ENCODE measurements around the gene OR13C5.

- no peak for TF ChIP-seq POLR2A (IDR thresholded peaks at IDR 0.05)
- no peak for TF ChIP-seq CTCF (IDR thresholded peaks at IDR 0.05)
Observed at GRCh38 chr9:104608336-104608735, 9.1 kb upstream of the OR13C5 start.

Measured in vagina (tissue), 2 donors.